Esophagus squamous epithelium (tissue), 5 donors: ENCODE data around the gene MXRA8. TPM values are rescaled to one million over a fixed set of nuclear protein-coding genes. Genes with fewer than 3 reads are reported as not detected.

Source experiments
- DNase-seq: peaks from one replicate; lab custom pipeline; 2025; lab: John Stamatoyannopoulos, UW
- H3K27ac ChIP-seq, 4 donors: fragments of 200-600 bp; sonication (generic); one replicate each; pipeline ENCODE4 v1.5.1; 2016 to 2019; ENCODE audit warnings: mild to moderate bottlenecking in 1 of 4
- H3K27me3 ChIP-seq, 4 donors: fragments of 200-600 bp; sonication (generic); 1 replicate in 3 of 4; 2 replicates in 1 of 4; pipeline versions ENCODE4 v1.5.1 to v1.6.0; 2017 to 2021; ENCODE audit warnings: antibody characterized with exemption in 1 of 4
- H3K36me3 ChIP-seq, 3 donors: fragments of 200-600 bp; sonication (generic); one replicate each; pipeline ENCODE4 v1.5.1; 2016 to 2019
- H3K4me1 ChIP-seq, 3 donors: fragments of 200-600 bp; sonication (generic); one replicate each; pipeline ENCODE4 v1.5.1; 2017 to 2019
- H3K4me3 ChIP-seq, 4 donors: fragments of 200-600 bp; sonication (generic); 1 replicate in 3 of 4; 2 replicates in 1 of 4; pipeline ENCODE4 v1.5.1; 2016 to 2019; ENCODE audit warnings: mild to moderate bottlenecking in 2 of 4, moderate library complexity in 1 of 4
- H3K9me3 ChIP-seq, 3 donors: fragments of 200-600 bp; sonication (generic); one replicate each; pipeline ENCODE4 v1.5.1; 2016 to 2019
- POLR2A ChIP-seq, 4 donors: fragments of 450-650 bp; IDR thresholded peaks; one replicate each; pipeline ENCODE4 v1.6.1; 2017; ENCODE audit warnings: antibody characterized with exemption in 4 of 4, mild to moderate bottlenecking in 4 of 4, moderate library complexity in 3 of 4
- WGBS, 2 donors: methylation state at CpG; one replicate each; pipeline ENCODE4 v1.1.5; 2018; 5-methylcytosine and 5-hydroxymethylcytosine counted together
- intact Hi-C: fragments of 100-400 bp; cut with DNase I; formaldehyde crosslinking; loops from one replicate; pipeline ENCODE4 v1.15.0; 2022
- total RNA-seq, 4 donors: library from RNA; depleted of rRNA; stranded (reverse); fragments of >200 nt; gene quantifications; one replicate each; pipeline ENCODE4 v1.1.0, GENCODE V29; 2016
- TF ChIP-seq, protein P1 (sequence below), 6 experiments: fragments of 450-650 bp in 4 of 6; fragments of 200-600 bp in 2 of 6; sonication (generic) in 2 of 6; IDR thresholded peaks; one replicate each; pipeline ENCODE4 v1.5.1; 2016 to 2019; ENCODE audit warnings: antibody characterized with exemption in 6 of 6, mild to moderate bottlenecking in 4 of 6, moderate library complexity in 4 of 6
- donor health status: DM: yes; HTN: yes; CAD: no.

MXRA8 gene
- total RNA-seq, 4 donors from 2014 or later = 0.45 to 33.8 (median 12.8) TPM

DNA sequence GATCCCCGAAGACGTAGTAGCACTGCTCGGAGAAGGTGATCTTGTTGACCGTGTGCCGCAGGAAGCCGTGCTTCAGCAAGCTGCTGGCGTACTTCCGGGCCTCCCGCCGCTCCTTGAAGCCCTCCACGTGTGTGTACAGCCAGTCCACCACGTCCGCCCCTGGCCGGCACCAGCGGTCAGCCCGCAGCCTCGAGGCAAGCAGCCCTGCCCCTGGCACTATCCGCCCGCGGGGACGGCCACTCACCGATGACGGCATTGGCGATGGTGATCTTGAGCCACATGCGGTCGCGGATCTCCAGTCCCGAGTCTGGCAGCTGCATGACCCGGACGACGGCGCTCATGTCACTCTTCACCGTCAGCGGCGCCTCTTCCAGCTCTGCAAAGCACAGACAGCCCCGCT, 20.1 kb downstream of the MXRA8 start:
- H3K36me3 ChIP-seq = peaks cover 25 to 76% (median 51%) of the 10 kb centered on the region in 3 donors
- H3K4me3 ChIP-seq = no peak overlapping the region
- intact Hi-C loops = no loop called here
- peaks cover 3 to 40% (median 8%) of the 10 kb centered on the region in 3 donors for H3K4me1 ChIP-seq
- no peak for TF ChIP-seq POLR2A (IDR thresholded peaks at IDR 0.05)
- TF ChIP-seq, protein P1, sequence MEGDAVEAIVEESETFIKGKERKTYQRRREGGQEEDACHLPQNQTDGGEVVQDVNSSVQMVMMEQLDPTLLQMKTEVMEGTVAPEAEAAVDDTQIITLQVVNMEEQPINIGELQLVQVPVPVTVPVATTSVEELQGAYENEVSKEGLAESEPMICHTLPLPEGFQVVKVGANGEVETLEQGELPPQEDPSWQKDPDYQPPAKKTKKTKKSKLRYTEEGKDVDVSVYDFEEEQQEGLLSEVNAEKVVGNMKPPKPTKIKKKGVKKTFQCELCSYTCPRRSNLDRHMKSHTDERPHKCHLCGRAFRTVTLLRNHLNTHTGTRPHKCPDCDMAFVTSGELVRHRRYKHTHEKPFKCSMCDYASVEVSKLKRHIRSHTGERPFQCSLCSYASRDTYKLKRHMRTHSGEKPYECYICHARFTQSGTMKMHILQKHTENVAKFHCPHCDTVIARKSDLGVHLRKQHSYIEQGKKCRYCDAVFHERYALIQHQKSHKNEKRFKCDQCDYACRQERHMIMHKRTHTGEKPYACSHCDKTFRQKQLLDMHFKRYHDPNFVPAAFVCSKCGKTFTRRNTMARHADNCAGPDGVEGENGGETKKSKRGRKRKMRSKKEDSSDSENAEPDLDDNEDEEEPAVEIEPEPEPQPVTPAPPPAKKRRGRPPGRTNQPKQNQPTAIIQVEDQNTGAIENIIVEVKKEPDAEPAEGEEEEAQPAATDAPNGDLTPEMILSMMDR (IDR thresholded peaks at IDR 0.05) = no peak
- H3K9me3 ChIP-seq = no peaks in the 10 kb centered on the region
- WGBS, 2 donors = 100% methylated on average over 2 of the region's 36 CpGs; no CpG with 5 or more reads in 1 of the 2 donors
- no peaks in the 10 kb centered on the region for H3K27me3 ChIP-seq
- H3K27ac ChIP-seq = no peak overlapping the region
- DNase-seq = no peak

DNA sequence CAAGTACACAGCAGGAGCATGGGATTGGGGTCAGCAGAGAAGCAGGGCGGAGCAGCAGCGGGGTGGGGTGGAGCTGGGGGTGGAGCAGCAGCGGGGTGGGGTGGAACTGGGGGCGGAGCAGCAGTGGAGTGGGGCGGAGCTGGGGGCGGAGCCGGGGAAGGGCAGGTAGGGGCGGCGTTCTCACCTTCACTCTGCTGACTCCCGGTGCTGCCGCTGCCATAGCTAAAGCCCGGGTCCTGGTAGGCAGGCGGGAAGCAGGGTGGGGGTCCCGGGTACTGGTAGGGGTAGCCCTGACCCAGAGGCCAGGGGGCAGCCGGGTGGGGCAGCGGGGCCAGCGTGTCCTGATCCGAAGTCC, 20.6 kb downstream of the MXRA8 start:
- Histone ChIP-seq H3K27me3 (no peaks in the 10 kb centered on the region), H3K36me3 (peaks cover 25 to 76% (median 51%) of the 10 kb centered on the region in 3 donors), H3K9me3 (no peaks in the 10 kb centered on the region), H3K4me3 (no peak overlapping the region), H3K4me1 (peaks cover 8 to 40% (median 13%) of the 10 kb centered on the region in 3 donors), H3K27ac (peak overlapping the region in 1 of 4 donors; percentile 29)
- no peak for DNase-seq
- whole genome bisulfite sequencing, 2 donors = no CpG with 5 or more reads among the region's 18 CpGs
- intact Hi-C loops = no loop called here
- no peak for TF ChIP-seq POLR2A (IDR thresholded peaks at IDR 0.05)
- TF ChIP-seq, protein P1 (IDR thresholded peaks at IDR 0.05) = no peak

DNA sequence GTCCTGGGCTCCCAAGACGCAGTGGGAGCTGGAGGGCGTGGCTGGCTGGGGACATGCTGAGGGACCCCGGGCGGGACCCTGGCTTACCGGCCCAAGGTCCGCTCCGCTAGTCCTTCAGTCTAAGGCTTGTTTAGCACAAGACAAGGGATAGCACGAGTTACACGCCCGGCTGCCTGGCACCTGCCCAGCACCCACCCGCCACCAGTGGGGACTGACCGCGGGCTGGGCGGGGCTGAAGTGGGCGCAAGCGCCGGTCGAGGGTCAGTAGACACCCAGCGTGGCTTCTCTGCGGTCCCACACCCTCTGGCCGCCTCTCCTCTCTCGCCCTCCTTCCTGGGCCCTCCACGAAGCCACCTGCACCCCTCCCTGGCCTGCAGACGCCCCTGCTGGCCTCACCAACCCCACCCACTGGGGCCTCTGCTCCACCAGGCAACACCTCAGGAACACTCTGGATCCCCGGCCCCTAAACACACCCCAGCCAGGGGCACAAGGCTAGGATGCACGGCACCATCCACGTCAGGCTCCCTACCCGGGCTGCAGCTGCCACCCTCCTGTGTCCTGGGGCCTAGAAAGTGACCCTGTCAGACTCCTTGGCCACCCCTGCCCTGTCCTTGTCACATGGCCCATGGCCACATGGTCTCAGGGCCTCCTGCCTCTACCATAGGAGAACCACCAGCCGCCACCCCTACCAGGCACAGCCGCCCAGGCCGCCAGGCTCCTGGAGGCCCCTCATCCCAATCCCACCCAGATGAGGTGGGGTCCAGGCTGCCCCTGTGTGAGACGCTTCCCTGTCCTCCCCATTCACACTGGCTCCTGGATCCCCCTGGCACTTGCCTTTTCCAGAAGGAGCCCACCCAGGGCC, 21.2 kb downstream of the MXRA8 start:
- intact Hi-C loops = no loop called here
- H3K27ac ChIP-seq = peak overlapping the region in 1 of 4 donors; percentile 29
- H3K36me3 ChIP-seq = peaks cover 25 to 71% (median 51%) of the 10 kb centered on the region in 3 donors
- H3K9me3 ChIP-seq = no peaks in the 10 kb centered on the region
- H3K4me3 ChIP-seq = no peak overlapping the region
- H3K27me3 ChIP-seq = no peaks in the 10 kb centered on the region
- no peak for TF ChIP-seq POLR2A (IDR thresholded peaks at IDR 0.05)
- TF ChIP-seq, protein P1 (IDR thresholded peaks at IDR 0.05) = no peak
- WGBS, 2 donors = 95% methylated on average over 4 to 13 of the region's 32 CpGs
- no peak for DNase-seq
- peaks cover 14 to 40% (median 18%) of the 10 kb centered on the region in 3 donors for H3K4me1 ChIP-seq

DNA sequence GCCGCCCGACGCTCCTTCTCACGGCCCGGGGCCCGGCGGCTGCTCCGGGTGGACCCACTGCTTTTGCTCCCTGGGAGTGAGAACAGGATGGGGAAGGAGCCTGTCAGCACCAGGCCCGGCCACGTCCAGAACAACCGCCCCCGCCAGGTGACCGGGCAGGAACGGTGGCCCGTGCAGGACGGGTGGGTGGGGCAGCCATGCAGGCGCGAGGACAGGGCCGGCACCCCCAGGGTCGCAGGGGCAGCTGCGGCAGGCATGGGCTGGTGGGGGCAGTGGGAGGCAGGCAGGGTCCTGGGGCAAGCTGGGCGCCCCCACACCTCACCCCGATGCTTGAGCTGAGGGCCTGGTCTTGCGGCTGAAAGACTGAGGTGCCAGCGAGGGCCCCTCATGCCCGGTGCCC, 21.9 kb downstream of the MXRA8 start:
- H3K4me3 ChIP-seq = no peak overlapping the region
- no CpG with 5 or more reads among the region's 26 CpGs for WGBS, 2 donors
- H3K4me1 ChIP-seq = peaks cover 21 to 47% (median 23%) of the 10 kb centered on the region in 3 donors
- H3K27ac ChIP-seq = no peak overlapping the region
- peaks cover 0 to 5% (median 0%) of the 10 kb centered on the region in 4 donors for H3K27me3 ChIP-seq
- TF ChIP-seq POLR2A (IDR thresholded peaks at IDR 0.05) = no peak
- TF ChIP-seq, protein P1 (IDR thresholded peaks at IDR 0.05) = no peak
- intact Hi-C loops = no loop called here
- H3K9me3 ChIP-seq = no peaks in the 10 kb centered on the region
- peaks cover 25 to 64% (median 48%) of the 10 kb centered on the region in 3 donors for H3K36me3 ChIP-seq
- no peak for DNase-seq

DNA sequence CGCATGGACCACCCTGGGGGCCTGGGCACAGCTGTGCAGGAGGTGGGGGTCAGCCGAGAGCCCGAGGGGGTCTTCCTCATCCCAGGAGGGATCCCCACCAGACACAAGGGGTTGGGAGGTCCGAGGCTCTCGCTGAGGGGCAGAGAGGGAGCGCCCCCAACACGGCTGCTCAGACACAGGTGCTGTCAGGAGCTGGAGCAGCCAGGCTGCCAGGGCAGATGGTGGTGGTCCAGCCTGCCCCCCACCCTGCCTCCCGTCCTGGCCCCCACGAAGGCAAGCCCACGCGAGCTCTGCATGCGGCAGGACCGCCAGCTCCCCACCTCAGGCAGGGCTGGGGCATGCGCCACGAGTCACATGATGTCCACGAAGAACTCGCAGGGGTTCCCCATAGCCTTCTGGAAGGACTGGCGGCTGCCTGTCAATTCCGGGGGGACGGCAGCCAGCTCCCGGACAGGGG, 22.5 kb downstream of the MXRA8 start:
- intact Hi-C loops = no loop called here
- H3K36me3 ChIP-seq = peaks cover 25 to 58% (median 44%) of the 10 kb centered on the region in 3 donors
- H3K9me3 ChIP-seq = no peaks in the 10 kb centered on the region
- peaks cover 27 to 53% (median 29%) of the 10 kb centered on the region in 3 donors for H3K4me1 ChIP-seq
- H3K4me3 ChIP-seq = no peak overlapping the region
- no peak for DNase-seq
- 89% methylated on average over 5 of the region's 21 CpGs; no CpG with 5 or more reads in 1 of the 2 donors for WGBS, 2 donors
- H3K27me3 ChIP-seq = peaks cover 0 to 9% (median 0%) of the 10 kb centered on the region in 4 donors
- H3K27ac ChIP-seq = no peak overlapping the region
- no peak for TF ChIP-seq POLR2A (IDR thresholded peaks at IDR 0.05)
- TF ChIP-seq, protein P1 (IDR thresholded peaks at IDR 0.05) = no peak
